ENCODE data around the gene UNC5C. TPM values are rescaled to one million over a fixed set of nuclear protein-coding genes. Genes with fewer than 3 reads are reported as not detected.

The UNC5C gene
- total and polyA plus RNA-seq, 2 donors (not counting 1 experiment from before 2014, with no cell fraction given), result 2.0 to 11.6 TPM

DNA sequence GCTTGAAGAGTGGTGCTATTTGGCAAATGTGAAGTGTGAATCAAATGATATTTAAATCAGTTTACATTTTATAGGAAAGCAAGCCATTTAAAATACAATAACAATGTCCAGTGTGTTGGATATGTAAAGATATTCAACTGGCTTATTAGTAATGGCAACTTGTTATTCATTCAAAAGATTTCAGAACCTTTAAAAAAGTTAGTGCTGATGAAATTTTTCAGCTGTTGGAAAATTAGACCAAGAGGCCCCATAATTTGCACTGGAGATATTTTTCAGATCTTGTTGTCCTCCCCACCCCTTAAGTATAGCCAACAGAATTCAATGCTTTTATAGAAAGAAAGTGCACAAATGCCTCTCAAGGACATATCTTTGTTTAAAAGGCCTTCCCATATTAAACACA, 54.6 kb downstream of the UNC5C start:
- Histone ChIP-seq H4K20me1 (ENCODE audit: control insufficient read depth, extremely low read depth, insufficient read depth, low read length) (no peaks in the 10 kb centered on the region), H3K4me3 (replicated peaks in 1 of 4; ENCODE audit: control extremely low read depth in 1 of 4, insufficient read depth in 1 of 4, low read depth in 3 of 4, low read length in 4 of 4) (no peak overlapping the region), H3K9ac (ENCODE audit: insufficient read depth, low read length) (no peak overlapping the region), H3K4me1 (ENCODE audit: control insufficient read depth, extremely low read depth, insufficient read depth, low read length) (no peaks in the 10 kb centered on the region), H3K36me3 (ENCODE audit: control insufficient read depth, insufficient read depth, low read length) (no peaks in the 10 kb centered on the region), H3K4me2 (ENCODE audit: extremely low read depth, insufficient read depth, low read length) (no peak overlapping the region), H3K27ac (ENCODE audit: insufficient read depth, low read length) (no peak overlapping the region), H3K27me3 (ENCODE audit: control insufficient read depth, insufficient read depth, low read length) (no peaks in the 10 kb centered on the region), H2AFZ (ENCODE audit: low read length) (no peak overlapping the region), H3K79me2 (ENCODE audit: control insufficient read depth, insufficient read depth, low read length) (no peaks in the 10 kb centered on the region), H3K9me3 (ENCODE audit: control insufficient read depth, insufficient read depth, low read depth, low read length) (no peaks in the 10 kb centered on the region)
- DNase-seq (ENCODE audit: low read depth in 2 of 2), result no peak
- TF ChIP-seq, protein P1, sequence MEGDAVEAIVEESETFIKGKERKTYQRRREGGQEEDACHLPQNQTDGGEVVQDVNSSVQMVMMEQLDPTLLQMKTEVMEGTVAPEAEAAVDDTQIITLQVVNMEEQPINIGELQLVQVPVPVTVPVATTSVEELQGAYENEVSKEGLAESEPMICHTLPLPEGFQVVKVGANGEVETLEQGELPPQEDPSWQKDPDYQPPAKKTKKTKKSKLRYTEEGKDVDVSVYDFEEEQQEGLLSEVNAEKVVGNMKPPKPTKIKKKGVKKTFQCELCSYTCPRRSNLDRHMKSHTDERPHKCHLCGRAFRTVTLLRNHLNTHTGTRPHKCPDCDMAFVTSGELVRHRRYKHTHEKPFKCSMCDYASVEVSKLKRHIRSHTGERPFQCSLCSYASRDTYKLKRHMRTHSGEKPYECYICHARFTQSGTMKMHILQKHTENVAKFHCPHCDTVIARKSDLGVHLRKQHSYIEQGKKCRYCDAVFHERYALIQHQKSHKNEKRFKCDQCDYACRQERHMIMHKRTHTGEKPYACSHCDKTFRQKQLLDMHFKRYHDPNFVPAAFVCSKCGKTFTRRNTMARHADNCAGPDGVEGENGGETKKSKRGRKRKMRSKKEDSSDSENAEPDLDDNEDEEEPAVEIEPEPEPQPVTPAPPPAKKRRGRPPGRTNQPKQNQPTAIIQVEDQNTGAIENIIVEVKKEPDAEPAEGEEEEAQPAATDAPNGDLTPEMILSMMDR (conservative IDR thresholded peaks at IDR 0.05 in 1 of 2, IDR thresholded peaks at IDR 0.05 in 1 of 2; ENCODE audit: low read depth in 1 of 2, low read length in 2 of 2), result no peak
- TF ChIP-seq EZH2 (IDR thresholded peaks at IDR 0.05; ENCODE audit: low read length, missing control alignments), result no peak

DNA sequence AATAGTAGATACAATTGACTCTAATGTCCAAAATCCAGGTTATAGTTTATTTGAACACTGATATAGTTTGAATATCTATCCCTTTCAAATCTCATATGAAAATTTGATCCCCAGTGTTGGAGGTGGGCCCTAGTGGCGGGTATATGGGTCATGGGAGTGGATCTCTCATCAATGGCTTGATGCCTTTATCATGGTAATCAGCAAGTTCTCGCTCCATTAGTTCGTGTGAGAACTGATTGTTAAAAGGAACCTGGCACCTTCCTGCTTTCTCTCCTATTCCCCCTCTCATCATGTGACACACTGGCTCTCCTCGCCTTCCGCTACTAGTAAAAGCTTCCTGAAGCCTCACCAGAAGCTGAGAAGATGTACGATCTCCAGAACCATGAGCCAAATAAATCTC, 70.1 kb downstream of the UNC5C start:
- no peaks in the 10 kb centered on the region for H4K20me1 ChIP-seq (ENCODE audit: control insufficient read depth, extremely low read depth, insufficient read depth, low read length)
- no peak overlapping the region for H3K27ac ChIP-seq (ENCODE audit: insufficient read depth, low read length)
- no peaks in the 10 kb centered on the region for H3K27me3 ChIP-seq (ENCODE audit: control insufficient read depth, insufficient read depth, low read length)
- no peaks in the 10 kb centered on the region for H3K79me2 ChIP-seq (ENCODE audit: control insufficient read depth, insufficient read depth, low read length)
- no peak overlapping the region for H3K4me3 ChIP-seq (replicated peaks in 1 of 4; ENCODE audit: control extremely low read depth in 1 of 4, insufficient read depth in 1 of 4, low read depth in 3 of 4, low read length in 4 of 4)
- no peak for DNase-seq (ENCODE audit: low read depth in 2 of 2)
- H2AFZ ChIP-seq (ENCODE audit: low read length), result no peak overlapping the region
- H3K4me1 ChIP-seq (ENCODE audit: control insufficient read depth, extremely low read depth, insufficient read depth, low read length), result no peaks in the 10 kb centered on the region
- H3K4me2 ChIP-seq (ENCODE audit: extremely low read depth, insufficient read depth, low read length), result no peak overlapping the region
- H3K36me3 ChIP-seq (ENCODE audit: control insufficient read depth, insufficient read depth, low read length), result no peaks in the 10 kb centered on the region
- no peak overlapping the region for H3K9ac ChIP-seq (ENCODE audit: insufficient read depth, low read length)
- H3K9me3 ChIP-seq (ENCODE audit: control insufficient read depth, insufficient read depth, low read depth, low read length), result no peaks in the 10 kb centered on the region
- TF ChIP-seq, protein P1 (conservative IDR thresholded peaks at IDR 0.05 in 1 of 2, IDR thresholded peaks at IDR 0.05 in 1 of 2; ENCODE audit: low read depth in 1 of 2, low read length in 2 of 2), result no peak
- TF ChIP-seq EZH2 (IDR thresholded peaks at IDR 0.05; ENCODE audit: low read length, missing control alignments), result no peak

DNA sequence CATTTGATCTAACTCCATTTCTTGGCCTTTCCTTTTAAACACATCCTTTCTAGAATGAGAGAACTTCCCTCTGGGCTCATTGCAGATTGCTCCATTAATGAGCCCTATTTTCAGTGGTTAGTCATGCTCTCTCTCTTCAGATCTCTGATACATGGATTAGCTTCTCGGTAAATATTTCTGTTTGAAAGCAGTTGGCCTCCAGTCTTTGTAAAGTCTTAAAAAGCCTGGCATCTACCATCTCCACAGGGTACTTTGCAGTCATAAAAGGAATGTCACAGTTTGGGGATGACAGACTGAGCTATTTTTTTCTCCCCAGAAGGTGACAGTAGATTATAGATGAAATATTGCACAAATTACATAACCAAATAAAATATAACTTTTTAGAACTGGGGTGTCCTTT, 72.7 kb downstream of the UNC5C start:
- TF ChIP-seq, protein P1 (conservative IDR thresholded peaks at IDR 0.05 in 1 of 2, IDR thresholded peaks at IDR 0.05 in 1 of 2; ENCODE audit: low read depth in 1 of 2, low read length in 2 of 2), result no peak
- TF ChIP-seq EZH2 (IDR thresholded peaks at IDR 0.05; ENCODE audit: low read length, missing control alignments), result no peak
- no peaks in the 10 kb centered on the region for H3K4me1 ChIP-seq (ENCODE audit: control insufficient read depth, extremely low read depth, insufficient read depth, low read length)
- H3K36me3 ChIP-seq (ENCODE audit: control insufficient read depth, insufficient read depth, low read length), result no peaks in the 10 kb centered on the region
- H3K9me3 ChIP-seq (ENCODE audit: control insufficient read depth, insufficient read depth, low read depth, low read length), result no peaks in the 10 kb centered on the region
- H2AFZ ChIP-seq (ENCODE audit: low read length), result no peak overlapping the region
- no peaks in the 10 kb centered on the region for H4K20me1 ChIP-seq (ENCODE audit: control insufficient read depth, extremely low read depth, insufficient read depth, low read length)
- no peak overlapping the region for H3K27ac ChIP-seq (ENCODE audit: insufficient read depth, low read length)
- H3K27me3 ChIP-seq (ENCODE audit: control insufficient read depth, insufficient read depth, low read length), result no peaks in the 10 kb centered on the region
- no peak overlapping the region for H3K4me3 ChIP-seq (replicated peaks in 1 of 4; ENCODE audit: control extremely low read depth in 1 of 4, insufficient read depth in 1 of 4, low read depth in 3 of 4, low read length in 4 of 4)
- H3K79me2 ChIP-seq (ENCODE audit: control insufficient read depth, insufficient read depth, low read length), result no peaks in the 10 kb centered on the region
- no peak for DNase-seq (ENCODE audit: low read depth in 2 of 2)
- no peak overlapping the region for H3K4me2 ChIP-seq (ENCODE audit: extremely low read depth, insufficient read depth, low read length)
- H3K9ac ChIP-seq (ENCODE audit: insufficient read depth, low read length), result no peak overlapping the region

Measured in fibroblast of lung (primary cell).